Measurements from ENCODE around the gene FOXB1. TPM values are rescaled to one million over a fixed set of nuclear protein-coding genes. Genes with fewer than 3 reads are reported as not detected.

Gene FOXB1
- total RNA-seq, 1 donor from 2014 or later, result not detected

DNA sequence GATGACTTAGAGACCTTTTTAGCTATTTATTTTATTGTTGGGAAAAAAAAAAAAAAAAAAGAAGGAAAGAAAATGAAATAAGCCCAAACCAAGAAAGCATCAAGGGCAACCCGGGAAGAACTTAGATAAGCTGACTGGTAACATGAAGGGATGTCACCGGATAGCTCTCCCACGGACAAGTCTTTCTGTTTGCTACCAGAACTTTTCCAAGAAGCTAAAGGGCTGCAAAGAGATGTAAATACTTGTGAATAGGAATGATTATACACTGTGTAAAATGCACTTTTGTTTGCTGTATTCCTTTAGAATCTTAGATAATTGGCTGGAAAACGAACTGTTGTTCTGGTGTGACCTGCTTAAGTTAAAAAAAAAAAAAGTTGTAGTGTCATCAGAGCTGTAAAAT, 2.8 kb downstream of the FOXB1 start:
- no peak for DNase-seq
- TF ChIP-seq, protein P1, sequence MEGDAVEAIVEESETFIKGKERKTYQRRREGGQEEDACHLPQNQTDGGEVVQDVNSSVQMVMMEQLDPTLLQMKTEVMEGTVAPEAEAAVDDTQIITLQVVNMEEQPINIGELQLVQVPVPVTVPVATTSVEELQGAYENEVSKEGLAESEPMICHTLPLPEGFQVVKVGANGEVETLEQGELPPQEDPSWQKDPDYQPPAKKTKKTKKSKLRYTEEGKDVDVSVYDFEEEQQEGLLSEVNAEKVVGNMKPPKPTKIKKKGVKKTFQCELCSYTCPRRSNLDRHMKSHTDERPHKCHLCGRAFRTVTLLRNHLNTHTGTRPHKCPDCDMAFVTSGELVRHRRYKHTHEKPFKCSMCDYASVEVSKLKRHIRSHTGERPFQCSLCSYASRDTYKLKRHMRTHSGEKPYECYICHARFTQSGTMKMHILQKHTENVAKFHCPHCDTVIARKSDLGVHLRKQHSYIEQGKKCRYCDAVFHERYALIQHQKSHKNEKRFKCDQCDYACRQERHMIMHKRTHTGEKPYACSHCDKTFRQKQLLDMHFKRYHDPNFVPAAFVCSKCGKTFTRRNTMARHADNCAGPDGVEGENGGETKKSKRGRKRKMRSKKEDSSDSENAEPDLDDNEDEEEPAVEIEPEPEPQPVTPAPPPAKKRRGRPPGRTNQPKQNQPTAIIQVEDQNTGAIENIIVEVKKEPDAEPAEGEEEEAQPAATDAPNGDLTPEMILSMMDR (IDR thresholded peaks at IDR 0.05), result no peak
- Histone ChIP-seq H3K4me3 (peak overlapping the region; percentile 58), H3K9me3 (no peaks in the 10 kb centered on the region), H3K27me3 (ENCODE audit: low read depth) (peaks cover 99% of the 10 kb centered on the region), H3K27ac (no peak overlapping the region), H3K36me3 (no peaks in the 10 kb centered on the region), H3K4me1 (peaks cover 28% of the 10 kb centered on the region)
- intact Hi-C loops (cut with DNase I), result no loop called here
- no peak for ATAC-seq

GRCh38 chr15:60009124-60009960, 5.2 kb downstream of the FOXB1 start:
- H3K4me1 ChIP-seq, result peaks cover 22% of the 10 kb centered on the region
- DNase-seq (no peak), ATAC-seq (no peak)
- TF ChIP-seq, protein P1 (IDR thresholded peaks at IDR 0.05), result no peak
- H3K4me3 ChIP-seq, result no peak overlapping the region
- H3K27ac ChIP-seq, result no peak overlapping the region
- intact Hi-C loops (cut with DNase I), result no loop called here
- H3K36me3 ChIP-seq, result no peaks in the 10 kb centered on the region
- peaks cover 97% of the 10 kb centered on the region for H3K27me3 ChIP-seq (ENCODE audit: low read depth)
- H3K9me3 ChIP-seq, result no peaks in the 10 kb centered on the region

DNA sequence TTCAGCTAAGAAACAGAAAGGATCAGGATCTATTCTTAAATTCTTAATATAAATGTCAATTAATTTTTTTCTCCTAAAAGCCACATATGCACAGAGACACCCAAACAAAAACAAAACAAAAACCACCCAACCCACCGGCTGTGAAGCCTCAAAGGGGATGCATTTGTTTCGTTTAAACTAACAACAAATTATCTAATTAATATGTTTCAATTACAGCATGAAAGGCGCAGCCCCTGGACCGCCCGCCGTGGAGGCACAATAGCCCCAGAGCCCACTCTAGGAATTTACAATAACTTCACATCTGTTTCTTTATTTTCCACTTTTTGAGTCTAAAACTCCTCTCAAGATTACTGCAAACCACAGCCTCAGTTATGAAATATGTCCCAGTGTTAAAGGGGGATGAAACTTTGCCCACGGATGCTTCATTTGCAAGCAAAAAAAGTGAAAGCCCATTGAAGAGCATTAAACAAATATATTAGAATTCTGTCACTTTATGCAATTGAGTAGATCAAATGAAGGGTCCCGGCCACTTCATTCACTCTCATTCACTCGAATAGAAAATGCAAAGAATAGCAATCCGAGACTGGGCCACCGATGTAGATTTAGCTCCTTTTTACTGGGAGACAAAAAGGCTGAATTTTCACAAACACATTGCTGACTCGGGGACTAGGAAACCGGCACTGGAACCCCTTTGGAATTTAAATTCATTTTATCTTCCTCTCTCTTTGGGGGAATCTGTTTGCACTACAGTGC, 6.0 kb downstream of the FOXB1 start:
- TF ChIP-seq, protein P1 (IDR thresholded peaks at IDR 0.05), result no peak
- no peak for DNase-seq
- no peak for ATAC-seq
- no peaks in the 10 kb centered on the region for H3K9me3 ChIP-seq
- H3K27ac ChIP-seq, result no peak overlapping the region
- peaks cover 96% of the 10 kb centered on the region for H3K27me3 ChIP-seq (ENCODE audit: low read depth)
- no peaks in the 10 kb centered on the region for H3K36me3 ChIP-seq
- intact Hi-C loops (cut with DNase I), result no loop called here
- H3K4me3 ChIP-seq, result no peak overlapping the region
- peaks cover 14% of the 10 kb centered on the region for H3K4me1 ChIP-seq

DNA sequence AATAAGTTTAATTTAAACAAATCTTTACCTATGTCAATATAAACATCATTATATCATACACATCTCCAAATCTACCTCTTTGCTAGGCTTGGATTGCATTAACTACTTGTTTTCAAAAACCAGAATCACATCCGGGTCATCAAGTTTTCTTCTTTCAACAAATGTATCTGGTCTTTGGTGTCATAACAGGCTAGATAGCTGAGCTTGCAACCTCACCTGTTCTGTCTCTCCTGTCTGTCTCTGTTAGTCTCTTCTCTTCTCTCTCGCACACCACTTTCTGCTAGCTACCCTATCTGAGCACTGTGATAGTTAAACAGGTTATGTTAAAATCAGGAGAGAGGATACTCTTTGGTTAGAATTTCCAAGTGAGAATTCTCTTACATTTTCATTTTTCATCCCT, 6.7 kb downstream of the FOXB1 start:
- ATAC-seq (no peak), DNase-seq (no peak)
- Histone ChIP-seq H3K27ac (no peak overlapping the region), H3K4me3 (no peak overlapping the region), H3K36me3 (no peaks in the 10 kb centered on the region), H3K27me3 (ENCODE audit: low read depth) (peaks cover 89% of the 10 kb centered on the region), H3K4me1 (peaks cover 7% of the 10 kb centered on the region), H3K9me3 (no peaks in the 10 kb centered on the region)
- TF ChIP-seq, protein P1 (IDR thresholded peaks at IDR 0.05), result no peak
- intact Hi-C loops (cut with DNase I), result no loop called here

DNA sequence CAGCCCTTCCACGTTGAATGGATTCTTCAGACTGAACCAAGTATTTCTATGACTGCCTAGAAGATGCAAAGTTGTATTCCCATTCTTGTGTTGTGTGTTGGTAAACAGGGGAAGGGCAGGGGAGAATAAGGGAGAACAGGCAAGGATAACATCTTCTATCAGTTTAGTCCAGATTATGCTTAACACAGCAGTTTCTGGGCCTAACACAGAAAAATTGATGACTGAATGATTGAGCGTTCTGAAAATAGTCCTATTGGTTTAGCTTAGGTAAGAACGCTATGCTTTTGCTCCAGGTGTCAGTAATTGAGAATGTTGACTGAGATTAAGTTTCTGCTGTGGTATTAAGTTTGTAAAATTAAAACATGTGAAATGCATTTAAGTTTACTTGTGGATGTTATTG, 8.6 kb downstream of the FOXB1 start:
- DNase-seq (no peak), ATAC-seq (no peak)
- Histone ChIP-seq H3K4me1 (no peaks in the 10 kb centered on the region), H3K36me3 (no peaks in the 10 kb centered on the region), H3K4me3 (no peak overlapping the region), H3K9me3 (no peaks in the 10 kb centered on the region), H3K27me3 (ENCODE audit: low read depth) (peaks cover 72% of the 10 kb centered on the region), H3K27ac (no peak overlapping the region)
- TF ChIP-seq, protein P1 (IDR thresholded peaks at IDR 0.05), result no peak
- intact Hi-C loops (cut with DNase I), result no loop called here

Measured in lower lobe of right lung (tissue), 2 donors.